Retinal pigment epithelial cell (primary cell): Measurements from ENCODE around the gene PACS1.

Experiments used
- DNase-seq: peaks from one replicate; pipeline ENCODE4 v3.0.0-alpha.2; 2010; ENCODE audit warnings: low read depth
- H3K4me3 ChIP-seq: 2 replicates; pipeline ENCODE4 v1.5.1; 2011; ENCODE audit warnings: mild to moderate bottlenecking, low read length, control low read depth, moderate library complexity
- CTCF ChIP-seq: conservative IDR thresholded peaks from 2 replicates; pipeline ENCODE4 v1.5.1; 2011; ENCODE audit warnings: low read depth, low read length, control low read depth, inconsistent platforms

PACS1 gene

GRCh38 chr11:66263785-66264184 is 193.7 kb downstream of the PACS1 start:
- H3K4me3 ChIP-seq = no peak overlapping the region
- DNase-seq = no peak
- TF ChIP-seq CTCF = no peak

GRCh38 chr11:66264383-66264782 is 194.3 kb downstream of the PACS1 start:
- no peak for TF ChIP-seq CTCF
- DNase-seq = no peak
- no peak overlapping the region for H3K4me3 ChIP-seq

- H3K4me3 ChIP-seq = no peak overlapping the region
- no peak for DNase-seq
- TF ChIP-seq CTCF = peak; percentile 51
Observed at GRCh38 chr11:66264914-66265313, 194.8 kb downstream of the PACS1 start.

- no peak for TF ChIP-seq CTCF
- no peak for DNase-seq
- no peak overlapping the region for H3K4me3 ChIP-seq
Observed at GRCh38 chr11:66265531-66266377, 195.7 kb downstream of the PACS1 start.

- TF ChIP-seq CTCF = no peak
- DNase-seq = no peak
- peak overlapping the region; percentile 69 for H3K4me3 ChIP-seq
Observed at GRCh38 chr11:66266378-66267038, 196.4 kb downstream of the PACS1 start.

- peak overlapping the region; percentile 69 for H3K4me3 ChIP-seq
- TF ChIP-seq CTCF = peak; percentile 6
- no peak for DNase-seq
Observed at GRCh38 chr11:66267039-66267378, 196.9 kb downstream of the PACS1 start.
